ENCODE measurements around the gene H2BW1. TPM values are rescaled to one million over a fixed set of nuclear protein-coding genes. Genes with fewer than 3 reads are reported as not detected.
"Not testable (repeated sequence)": the region's sequence is repeated elsewhere in the genome, so short reads cannot be mapped to it uniquely, and the experiment has no call there.

H2BW1 gene, protein sequence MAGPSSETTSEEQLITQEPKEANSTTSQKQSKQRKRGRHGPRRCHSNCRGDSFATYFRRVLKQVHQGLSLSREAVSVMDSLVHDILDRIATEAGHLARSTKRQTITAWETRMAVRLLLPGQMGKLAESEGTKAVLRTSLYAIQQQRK
- not detected for total RNA-seq

DNA sequence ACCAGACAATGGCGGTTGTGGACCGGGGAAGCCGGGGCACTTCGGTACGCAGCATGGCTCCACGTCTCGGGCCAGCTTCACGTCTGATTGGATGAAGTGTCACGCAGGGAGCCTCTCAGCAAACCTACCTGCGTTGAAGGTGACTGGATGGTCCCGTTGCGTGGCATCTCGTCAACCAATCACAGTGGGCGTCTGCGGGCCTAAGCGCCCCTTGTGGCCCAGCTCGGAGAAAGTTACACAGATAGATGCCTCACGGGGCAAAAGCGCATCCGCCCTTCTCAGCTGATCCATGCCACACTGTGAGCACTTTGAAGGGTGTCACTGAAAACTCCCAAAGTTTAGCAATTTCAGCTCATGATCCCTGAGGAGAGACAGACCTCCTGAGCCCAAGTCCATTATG, at the start of gene H2BW1:
Gene H2BW1, minus strand, starts transcription at position 103 of the 400 bp plus-strand sequence. CDS start 132 bp downstream, outside the sequence.
- no peaks in the 10 kb centered on the region for H3K9me3 Mint-ChIP-seq (ENCODE audit: insufficient read depth)
- no peak within 1 kb of the TSS for H3K27ac Mint-ChIP-seq
- no peaks in the 10 kb centered on the region for H3K4me1 Mint-ChIP-seq (ENCODE audit: low read depth)
- ChIA-PET CTCF (no interaction called here), POLR2A (no interaction called here)
- DNase-seq = no peak
- H3K4me3 Mint-ChIP-seq = no peak within 1 kb of the TSS
- no peaks in the 10 kb centered on the region for H3K36me3 Mint-ChIP-seq (ENCODE audit: low read depth)
- no peak for ATAC-seq
- H3K27me3 Mint-ChIP-seq (ENCODE audit: low read depth) = no peaks in the 10 kb centered on the region

DNA sequence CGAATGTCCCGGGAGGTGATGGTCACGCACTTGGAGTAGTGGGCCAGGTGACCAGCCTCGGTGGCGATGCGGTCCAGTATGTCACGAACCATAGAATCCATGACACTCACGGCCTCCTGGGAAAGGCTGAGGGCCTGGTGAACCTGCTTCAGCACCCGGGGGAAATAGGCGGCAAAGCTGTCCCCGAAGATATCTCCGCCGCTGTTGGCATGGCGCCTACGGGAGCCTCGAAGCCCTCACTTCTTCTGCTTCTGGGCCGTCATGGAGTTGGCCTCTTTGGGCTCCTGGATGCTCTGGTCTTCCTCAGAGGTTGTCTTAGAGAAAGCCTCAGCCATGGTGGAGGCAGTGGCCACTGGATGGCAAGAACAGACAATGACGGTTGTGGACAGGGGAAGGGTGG, 49.1 kb upstream of the H2BW1 start:
- H3K27me3 Mint-ChIP-seq (ENCODE audit: low read depth); ATAC-seq; H3K9me3 Mint-ChIP-seq (ENCODE audit: insufficient read depth); H3K36me3 Mint-ChIP-seq (ENCODE audit: low read depth); POLR2A ChIA-PET; H3K27ac Mint-ChIP-seq; H3K4me1 Mint-ChIP-seq (ENCODE audit: low read depth); CTCF ChIA-PET; H3K4me3 Mint-ChIP-seq; DNase-seq: not testable (repeated sequence)

DNA sequence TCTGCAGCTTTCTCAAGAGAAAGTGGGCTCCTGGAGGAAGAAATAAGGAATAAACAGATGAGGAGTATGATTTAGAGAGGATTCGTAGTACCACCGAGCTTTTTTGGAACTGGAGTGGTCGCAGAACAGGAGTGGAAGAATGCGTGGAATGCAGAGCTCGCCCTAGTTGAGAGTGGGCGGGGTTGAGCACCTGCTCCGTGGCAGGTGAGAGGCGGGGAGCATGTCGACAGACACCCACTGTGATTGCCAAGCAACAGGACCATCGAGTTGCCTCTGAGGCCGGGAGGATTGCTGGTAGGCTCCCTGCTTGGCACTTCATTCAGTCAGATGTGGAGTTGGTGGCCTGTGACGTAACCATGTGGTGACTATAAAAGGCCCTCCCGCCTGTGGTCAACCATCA, 41.4 kb upstream of the H2BW1 start:
- H3K27me3 Mint-ChIP-seq (ENCODE audit: low read depth); H3K27ac Mint-ChIP-seq; CTCF ChIA-PET; H3K36me3 Mint-ChIP-seq (ENCODE audit: low read depth); H3K4me3 Mint-ChIP-seq; H3K9me3 Mint-ChIP-seq (ENCODE audit: insufficient read depth); POLR2A ChIA-PET; ATAC-seq; DNase-seq; H3K4me1 Mint-ChIP-seq (ENCODE audit: low read depth): not testable (repeated sequence)

DNA sequence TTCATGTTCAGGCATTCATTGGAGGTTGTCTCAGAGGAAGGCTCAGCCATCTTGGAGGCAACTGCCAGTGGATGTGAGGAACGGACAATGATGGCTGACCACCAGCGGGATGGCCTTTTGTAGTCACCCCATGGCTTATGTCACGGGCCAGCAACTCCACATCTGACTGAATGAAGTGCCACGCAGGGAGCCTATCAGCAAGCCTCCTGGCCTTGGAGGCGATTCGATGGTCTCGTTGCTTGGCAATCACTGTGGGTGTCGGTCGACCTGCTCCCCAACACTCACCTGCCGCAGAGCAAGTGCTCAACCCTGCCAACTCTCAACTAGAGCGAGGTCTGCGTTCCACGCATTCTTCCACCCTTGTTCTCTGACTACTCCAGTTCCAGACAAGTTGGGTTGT, 33.7 kb upstream of the H2BW1 start:
- no peaks in the 10 kb centered on the region for H3K36me3 Mint-ChIP-seq (ENCODE audit: low read depth)
- no peaks in the 10 kb centered on the region for H3K9me3 Mint-ChIP-seq (ENCODE audit: insufficient read depth)
- CTCF ChIA-PET = no interaction called here
- ATAC-seq (no peak), DNase-seq (no peak)
- no peak overlapping the region for H3K27ac Mint-ChIP-seq
- POLR2A ChIA-PET = no interaction called here
- no peak overlapping the region for H3K4me3 Mint-ChIP-seq
- H3K27me3 Mint-ChIP-seq (ENCODE audit: low read depth) = no peaks in the 10 kb centered on the region
- no peaks in the 10 kb centered on the region for H3K4me1 Mint-ChIP-seq (ENCODE audit: low read depth)

DNA sequence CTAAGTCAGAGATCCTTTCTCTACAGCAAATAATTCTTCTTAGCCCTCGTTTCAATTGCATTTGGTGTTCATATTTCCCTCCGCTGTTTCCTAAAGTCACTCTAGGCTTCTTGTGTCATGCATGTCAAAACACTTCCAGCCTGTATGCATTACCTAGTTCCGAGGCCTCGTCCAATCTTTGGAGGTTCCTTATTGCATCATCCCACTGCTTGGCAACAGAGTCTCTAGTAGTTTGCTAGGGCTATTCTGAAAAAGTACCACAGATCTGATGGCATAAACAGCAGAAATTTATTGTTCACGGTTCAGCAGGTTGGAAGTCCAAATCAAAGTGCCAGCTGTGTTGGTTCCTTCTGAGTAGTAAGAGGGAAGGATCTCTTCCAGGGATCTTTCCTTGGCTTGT, 32.1 kb upstream of the H2BW1 start:
- Mint-ChIP-seq H3K4me1 (ENCODE audit: low read depth) (no peaks in the 10 kb centered on the region), H3K36me3 (ENCODE audit: low read depth) (no peaks in the 10 kb centered on the region), H3K4me3 (no peak overlapping the region), H3K27ac (no peak overlapping the region), H3K9me3 (ENCODE audit: insufficient read depth) (no peaks in the 10 kb centered on the region), H3K27me3 (ENCODE audit: low read depth) (no peaks in the 10 kb centered on the region)
- ATAC-seq (no peak), DNase-seq (no peak)
- CTCF ChIA-PET = no interaction called here
- POLR2A ChIA-PET = no interaction called here

DNA sequence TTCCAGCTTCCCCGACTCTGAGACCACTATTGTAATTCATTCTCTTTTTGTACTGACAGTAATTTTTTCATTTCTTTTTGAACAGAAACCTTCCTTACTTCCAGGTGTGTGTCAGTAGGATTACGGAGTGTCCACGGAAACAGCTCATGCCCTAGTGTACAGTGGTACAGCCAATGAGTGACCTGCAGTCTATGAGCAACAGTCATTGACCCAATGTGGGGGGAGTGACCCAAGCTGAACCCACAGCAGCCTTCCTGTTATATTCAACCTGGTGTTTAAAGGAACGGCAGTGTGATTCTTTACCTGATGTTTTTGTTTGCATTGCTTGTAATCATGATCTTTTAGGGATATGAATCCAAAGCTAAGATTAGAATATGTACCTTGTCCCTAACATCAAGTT, 27.5 kb upstream of the H2BW1 start:
- no peak for DNase-seq
- no peaks in the 10 kb centered on the region for H3K36me3 Mint-ChIP-seq (ENCODE audit: low read depth)
- H3K9me3 Mint-ChIP-seq (ENCODE audit: insufficient read depth) = no peaks in the 10 kb centered on the region
- ChIA-PET CTCF (no interaction called here), POLR2A (no interaction called here)
- no peaks in the 10 kb centered on the region for H3K4me1 Mint-ChIP-seq (ENCODE audit: low read depth)
- no peak overlapping the region for H3K4me3 Mint-ChIP-seq
- no peak overlapping the region for H3K27ac Mint-ChIP-seq
- H3K27me3 Mint-ChIP-seq (ENCODE audit: low read depth) = no peaks in the 10 kb centered on the region
- ATAC-seq = no peak

DNA sequence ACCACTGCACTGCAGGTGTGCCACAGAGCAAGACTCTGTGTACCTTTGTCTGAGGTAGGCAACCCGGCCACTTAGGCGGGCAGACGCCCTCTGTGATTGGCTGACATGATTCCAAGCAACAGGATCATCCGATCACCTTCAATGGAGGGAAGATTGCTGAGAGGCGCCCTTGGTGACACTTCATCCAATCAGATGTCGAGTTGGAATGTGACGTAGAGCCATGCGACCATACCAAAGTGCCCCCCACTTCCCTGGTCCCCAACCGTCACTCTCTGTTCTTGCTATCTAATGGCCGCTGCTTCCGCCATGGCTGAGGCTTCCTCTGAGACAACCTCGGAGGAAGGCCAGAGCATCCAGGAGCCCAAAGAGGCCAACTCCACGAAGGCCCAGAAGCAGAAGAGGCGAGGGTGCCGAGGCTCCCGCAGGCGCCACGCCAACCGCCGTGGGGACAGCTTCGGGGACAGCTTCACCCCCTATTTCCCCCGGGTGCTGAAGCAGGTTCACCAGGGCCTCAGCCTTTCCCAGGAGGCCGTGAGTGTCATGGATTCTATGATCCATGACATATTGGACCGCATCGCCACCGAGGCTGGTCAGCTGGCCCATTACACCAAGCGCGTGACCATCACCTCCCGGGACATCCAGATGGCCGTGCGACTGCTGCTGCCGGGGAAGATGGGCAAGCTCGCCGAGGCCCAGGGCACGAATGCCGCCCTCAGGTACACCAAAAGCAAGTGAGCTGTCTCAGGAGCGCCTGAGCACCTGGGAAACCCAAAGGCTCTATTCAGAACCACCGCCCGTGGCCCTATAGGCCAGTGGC, 26.4 kb upstream of the H2BW1 start, which contains the start of gene H2BW2:
Gene H2BW2, plus strand, starts transcription at position 268 of the 817 bp plus-strand sequence. Its CDS starts 39 bp downstream, at position 307.
- DNase-seq = no peak
- Mint-ChIP-seq H3K27me3 (ENCODE audit: low read depth) (no peaks in the 10 kb centered on the region), H3K27ac (no peak within 1 kb of the TSS), H3K4me1 (ENCODE audit: low read depth) (no peaks in the 10 kb centered on the region), H3K4me3 (no peak within 1 kb of the TSS), H3K36me3 (ENCODE audit: low read depth) (no peaks in the 10 kb centered on the region), H3K9me3 (ENCODE audit: insufficient read depth) (no peaks in the 10 kb centered on the region)
- POLR2A ChIA-PET = no interaction called here
- no peak for ATAC-seq
- CTCF ChIA-PET = no interaction called here

DNA sequence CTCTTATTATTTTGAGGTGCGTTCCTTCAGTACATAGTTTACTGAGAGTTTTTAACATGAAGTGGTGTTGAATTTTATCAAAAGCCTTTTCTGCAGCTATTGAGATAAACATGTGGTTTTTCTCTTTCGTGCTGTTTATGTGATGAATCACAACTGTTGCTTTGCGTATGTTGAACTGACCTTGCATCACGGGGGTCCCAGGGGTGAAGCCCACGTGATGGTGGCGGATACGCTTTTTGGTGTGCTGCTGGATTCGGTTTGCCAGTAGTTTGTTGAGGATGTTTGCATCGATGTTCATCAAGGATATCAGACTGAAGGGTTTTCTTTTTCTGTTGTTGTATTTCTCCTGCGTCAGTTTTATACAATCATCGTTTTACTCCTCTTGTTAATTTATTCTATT, 4.6 kb upstream of the H2BW1 start:
- ChIA-PET POLR2A (no interaction called here), CTCF (no interaction called here)
- Mint-ChIP-seq H3K9me3 (ENCODE audit: insufficient read depth) (no peaks in the 10 kb centered on the region), H3K27me3 (ENCODE audit: low read depth) (no peaks in the 10 kb centered on the region), H3K4me1 (ENCODE audit: low read depth) (no peaks in the 10 kb centered on the region), H3K36me3 (ENCODE audit: low read depth) (no peaks in the 10 kb centered on the region), H3K27ac (no peak overlapping the region), H3K4me3 (no peak overlapping the region)
- ATAC-seq (no peak), DNase-seq (no peak)

DNA sequence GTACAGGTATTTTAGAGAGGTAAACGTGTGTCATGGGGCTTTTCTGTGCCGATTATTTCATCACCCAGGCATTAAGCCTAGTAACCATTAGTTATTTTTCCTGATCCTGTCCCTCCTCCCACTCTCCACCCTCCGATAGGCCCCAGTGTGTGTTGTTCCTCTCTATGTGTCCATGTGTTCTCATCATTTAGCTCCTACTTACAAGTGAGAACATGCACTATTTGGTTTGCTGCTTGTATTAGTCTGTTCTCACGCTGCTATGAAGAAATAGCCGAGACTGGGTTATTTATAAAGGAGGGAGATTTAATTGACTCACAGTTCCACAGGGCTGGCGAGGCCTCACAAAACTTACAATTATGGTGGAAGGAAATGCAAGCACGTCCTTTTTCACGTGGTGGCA, 2.1 kb upstream of the H2BW1 start:
- H3K4me1 Mint-ChIP-seq (ENCODE audit: low read depth); CTCF ChIA-PET; DNase-seq; H3K27ac Mint-ChIP-seq; H3K27me3 Mint-ChIP-seq (ENCODE audit: low read depth); ATAC-seq; POLR2A ChIA-PET; H3K4me3 Mint-ChIP-seq; H3K36me3 Mint-ChIP-seq (ENCODE audit: low read depth); H3K9me3 Mint-ChIP-seq (ENCODE audit: insufficient read depth): not testable (repeated sequence)

DNA sequence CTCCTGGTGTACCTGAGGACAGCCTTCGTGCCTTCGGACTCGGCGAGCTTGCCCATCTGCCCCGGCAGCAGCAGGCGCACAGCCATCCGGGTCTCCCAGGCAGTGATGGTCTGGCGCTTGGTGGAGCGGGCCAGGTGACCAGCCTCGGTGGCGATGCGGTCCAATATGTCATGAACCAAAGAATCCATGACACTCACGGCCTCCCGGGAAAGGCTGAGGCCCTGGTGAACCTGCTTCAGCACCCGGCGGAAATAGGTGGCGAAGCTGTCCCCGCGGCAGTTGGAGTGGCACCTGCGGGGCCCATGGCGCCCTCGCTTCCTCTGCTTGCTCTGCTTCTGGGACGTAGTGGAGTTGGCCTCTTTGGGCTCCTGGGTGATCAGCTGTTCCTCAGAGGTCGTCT, 350 bp downstream of the H2BW1 start:
- Mint-ChIP-seq H3K9me3 (ENCODE audit: insufficient read depth) (no peaks in the 10 kb centered on the region), H3K27ac (no peak overlapping the region), H3K4me1 (ENCODE audit: low read depth) (no peaks in the 10 kb centered on the region), H3K4me3 (no peak overlapping the region), H3K36me3 (ENCODE audit: low read depth) (no peaks in the 10 kb centered on the region), H3K27me3 (ENCODE audit: low read depth) (no peaks in the 10 kb centered on the region)
- ATAC-seq = no peak
- DNase-seq = no peak
- POLR2A ChIA-PET = no interaction called here
- CTCF ChIA-PET = no interaction called here

DNA sequence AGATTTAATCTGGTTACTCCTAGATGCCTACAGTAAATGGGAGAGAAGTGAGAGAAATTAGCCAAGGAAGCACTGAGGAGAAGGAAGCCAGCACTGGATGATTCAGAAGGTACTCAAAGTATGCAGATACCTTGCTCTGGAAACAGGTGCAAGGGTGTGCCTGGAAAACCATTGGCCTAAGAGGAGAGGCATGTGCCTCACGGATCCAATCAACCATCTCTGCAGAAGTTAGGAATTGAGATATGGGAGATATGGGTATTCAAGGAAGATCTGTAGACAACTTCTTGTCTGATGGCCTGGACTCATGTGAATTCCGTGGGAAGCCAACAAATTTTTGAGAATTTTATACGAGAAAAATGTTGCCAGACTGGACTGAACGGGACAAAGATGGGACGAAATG, 4.7 kb downstream of the H2BW1 start:
- H3K4me1 Mint-ChIP-seq (ENCODE audit: low read depth) = no peaks in the 10 kb centered on the region
- ATAC-seq (no peak), DNase-seq (no peak)
- no peak overlapping the region for H3K27ac Mint-ChIP-seq
- H3K4me3 Mint-ChIP-seq = no peak overlapping the region
- POLR2A ChIA-PET = no interaction called here
- CTCF ChIA-PET = no interaction called here
- no peaks in the 10 kb centered on the region for H3K36me3 Mint-ChIP-seq (ENCODE audit: low read depth)
- H3K27me3 Mint-ChIP-seq (ENCODE audit: low read depth) = no peaks in the 10 kb centered on the region
- H3K9me3 Mint-ChIP-seq (ENCODE audit: insufficient read depth) = no peaks in the 10 kb centered on the region

DNA sequence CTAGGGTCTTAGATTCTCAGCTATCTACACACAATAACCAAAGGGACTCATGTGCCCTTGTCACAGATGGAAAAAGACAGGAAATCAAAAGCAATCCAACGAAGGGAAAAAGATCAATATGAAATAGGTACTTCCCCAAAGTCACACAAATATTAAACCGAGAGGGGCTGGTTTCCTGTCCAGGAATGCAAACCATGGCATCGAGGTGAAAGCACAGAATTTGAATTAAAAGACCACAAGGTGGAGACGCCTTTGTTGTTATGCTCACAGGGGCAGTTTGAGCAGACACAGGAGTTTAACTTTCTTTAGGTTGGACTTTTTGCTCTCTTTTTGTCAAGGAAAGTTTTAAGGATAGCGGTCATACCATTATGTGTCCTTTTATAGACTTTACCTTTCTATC, 14.3 kb downstream of the H2BW1 start:
- ATAC-seq (no peak), DNase-seq (no peak)
- POLR2A ChIA-PET = no interaction called here
- no peak overlapping the region for H3K4me3 Mint-ChIP-seq
- peaks cover 13% of the 10 kb centered on the region for H3K27me3 Mint-ChIP-seq (ENCODE audit: low read depth)
- no peaks in the 10 kb centered on the region for H3K4me1 Mint-ChIP-seq (ENCODE audit: low read depth)
- no peak overlapping the region for H3K27ac Mint-ChIP-seq
- H3K9me3 Mint-ChIP-seq (ENCODE audit: insufficient read depth) = no peaks in the 10 kb centered on the region
- CTCF ChIA-PET = no interaction called here
- H3K36me3 Mint-ChIP-seq (ENCODE audit: low read depth) = no peaks in the 10 kb centered on the region

DNA sequence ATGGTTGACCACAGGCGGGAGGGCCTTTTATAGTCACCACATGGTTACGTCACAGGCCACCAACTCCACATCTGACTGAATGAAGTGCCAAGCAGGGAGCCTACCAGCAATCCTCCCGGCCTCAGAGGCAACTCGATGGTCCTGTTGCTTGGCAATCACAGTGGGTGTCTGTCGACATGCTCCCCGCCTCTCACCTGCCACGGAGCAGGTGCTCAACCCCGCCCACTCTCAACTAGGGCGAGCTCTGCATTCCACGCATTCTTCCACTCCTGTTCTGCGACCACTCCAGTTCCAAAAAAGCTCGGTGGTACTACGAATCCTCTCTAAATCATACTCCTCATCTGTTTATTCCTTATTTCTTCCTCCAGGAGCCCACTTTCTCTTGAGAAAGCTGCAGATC, 30.0 kb downstream of the H2BW1 start:
- H3K4me3 Mint-ChIP-seq; H3K27ac Mint-ChIP-seq; CTCF ChIA-PET; H3K36me3 Mint-ChIP-seq (ENCODE audit: low read depth); H3K9me3 Mint-ChIP-seq (ENCODE audit: insufficient read depth); POLR2A ChIA-PET; H3K27me3 Mint-ChIP-seq (ENCODE audit: low read depth); DNase-seq; ATAC-seq; H3K4me1 Mint-ChIP-seq (ENCODE audit: low read depth): not testable (repeated sequence)
